ENCODE data around the gene RND3. TPM values are rescaled to one million over a fixed set of nuclear protein-coding genes. Genes with fewer than 3 reads are reported as not detected.

The RND3 gene
- polyA plus RNA-seq, 3 donors: not detected

DNA sequence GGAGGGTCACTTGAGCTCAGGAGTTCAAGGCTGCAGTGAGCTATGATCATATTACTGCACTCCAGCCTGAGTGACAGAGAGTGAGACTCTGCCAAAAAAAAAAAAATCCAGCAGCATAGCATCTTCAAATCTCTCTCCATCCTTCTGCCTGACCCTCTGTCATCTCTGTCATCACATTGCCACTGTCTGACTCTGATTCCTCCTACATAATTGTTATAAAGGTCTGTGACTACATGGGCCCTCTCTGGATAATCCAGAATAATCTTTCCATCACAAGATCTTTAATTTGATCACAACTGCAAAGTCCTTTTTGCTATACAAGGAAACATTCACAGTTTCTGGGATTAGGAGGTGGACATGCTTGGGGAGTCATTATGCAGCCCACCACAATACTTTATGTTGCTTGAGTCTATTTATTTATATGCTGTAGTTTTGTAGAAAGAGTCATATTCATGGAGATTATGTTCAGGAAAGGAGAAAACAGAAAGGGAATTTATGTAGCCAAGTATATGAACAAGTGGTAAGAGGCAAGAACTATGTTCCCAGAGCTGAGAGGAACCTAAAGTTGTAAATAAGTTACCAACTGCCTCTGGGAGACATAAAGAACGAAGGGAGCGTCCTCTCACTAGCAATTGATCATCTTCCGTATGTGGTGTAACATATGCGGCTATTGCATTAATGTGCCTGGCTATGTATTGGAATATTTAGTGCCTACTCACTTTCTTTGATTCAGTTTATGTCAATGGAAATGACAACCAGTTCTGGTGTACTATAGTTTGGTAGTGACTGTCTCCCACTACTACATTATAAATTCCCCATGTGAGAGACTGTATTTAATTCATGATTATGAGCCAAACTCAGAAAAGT lies 21.5 kb downstream of the RND3 start:
- Histone ChIP-seq H3K27me3 (ENCODE audit: control insufficient read depth in 2 of 2, insufficient read depth in 2 of 2, low read length in 2 of 2) (no peaks in the 10 kb centered on the region), H3K36me3 (replicated peaks in 1 of 2; ENCODE audit: control insufficient read depth in 1 of 2, insufficient read depth in 2 of 2, low read length in 2 of 2) (no peaks in the 10 kb centered on the region), H3K9me3 (replicated peaks in 1 of 2; ENCODE audit: control insufficient read depth in 1 of 2, insufficient read depth in 1 of 2, low read length in 2 of 2) (no peaks in the 10 kb centered on the region), H4K20me1 (ENCODE audit: insufficient read depth, low read length) (no peaks in the 10 kb centered on the region), H3K27ac (ENCODE audit: low read depth in 1 of 2, low read length in 2 of 2) (no peak overlapping the region), H3K9ac (ENCODE audit: insufficient read depth, low read length, poor library complexity, severe bottlenecking) (no peak overlapping the region), H2AFZ (ENCODE audit: insufficient read depth, low read depth, low read length, poor library complexity, severe bottlenecking) (no peak overlapping the region), H3K4me1 (ENCODE audit: control insufficient read depth in 1 of 2, insufficient read depth in 2 of 2, low read length in 2 of 2) (no peaks in the 10 kb centered on the region), H3K4me2 (replicated peaks; ENCODE audit: extremely low read depth, low read length, poor library complexity, severe bottlenecking) (no peak overlapping the region), H3K4me3 (replicated peaks in 1 of 3; ENCODE audit: low read depth in 2 of 3, low read length in 3 of 3) (no peak overlapping the region), H3K79me2 (ENCODE audit: insufficient read depth, low read length) (no peaks in the 10 kb centered on the region)
- no peak overlapping the region for H3K27ac Mint-ChIP-seq
- DNase-seq: no peak
- intact Hi-C loops (cut with micrococcal nuclease): no loop called here
- TF ChIP-seq, protein P1, sequence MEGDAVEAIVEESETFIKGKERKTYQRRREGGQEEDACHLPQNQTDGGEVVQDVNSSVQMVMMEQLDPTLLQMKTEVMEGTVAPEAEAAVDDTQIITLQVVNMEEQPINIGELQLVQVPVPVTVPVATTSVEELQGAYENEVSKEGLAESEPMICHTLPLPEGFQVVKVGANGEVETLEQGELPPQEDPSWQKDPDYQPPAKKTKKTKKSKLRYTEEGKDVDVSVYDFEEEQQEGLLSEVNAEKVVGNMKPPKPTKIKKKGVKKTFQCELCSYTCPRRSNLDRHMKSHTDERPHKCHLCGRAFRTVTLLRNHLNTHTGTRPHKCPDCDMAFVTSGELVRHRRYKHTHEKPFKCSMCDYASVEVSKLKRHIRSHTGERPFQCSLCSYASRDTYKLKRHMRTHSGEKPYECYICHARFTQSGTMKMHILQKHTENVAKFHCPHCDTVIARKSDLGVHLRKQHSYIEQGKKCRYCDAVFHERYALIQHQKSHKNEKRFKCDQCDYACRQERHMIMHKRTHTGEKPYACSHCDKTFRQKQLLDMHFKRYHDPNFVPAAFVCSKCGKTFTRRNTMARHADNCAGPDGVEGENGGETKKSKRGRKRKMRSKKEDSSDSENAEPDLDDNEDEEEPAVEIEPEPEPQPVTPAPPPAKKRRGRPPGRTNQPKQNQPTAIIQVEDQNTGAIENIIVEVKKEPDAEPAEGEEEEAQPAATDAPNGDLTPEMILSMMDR (IDR thresholded peaks at IDR 0.05): no peak
- no peak overlapping the region for H3K4me3 Mint-ChIP-seq
- H3K4me1 Mint-ChIP-seq: no peaks in the 10 kb centered on the region
- WGBS (ENCODE audit: insufficient coverage): no CpG with 5 or more reads among the region's 4 CpGs
- no peaks in the 10 kb centered on the region for H3K36me3 Mint-ChIP-seq
- peaks cover 0 to 2% (median 0%) of the 10 kb centered on the region in 3 donors for H3K27me3 Mint-ChIP-seq (ENCODE audit: low read depth in 3 of 3)
- peaks cover 0 to 1% (median 0%) of the 10 kb centered on the region in 7 donors for H3K9me3 Mint-ChIP-seq

- no peak overlapping the region for H3K4me3 ChIP-seq (replicated peaks in 1 of 3; ENCODE audit: low read depth in 2 of 3, low read length in 3 of 3)
- H4K20me1 ChIP-seq (ENCODE audit: insufficient read depth, low read length): no peaks in the 10 kb centered on the region
- WGBS (ENCODE audit: insufficient coverage): 100% methylated on average over 1 of the region's 1 CpG
- H3K27ac ChIP-seq (ENCODE audit: low read depth in 1 of 2, low read length in 2 of 2): no peak overlapping the region
- no peak overlapping the region for H3K4me3 Mint-ChIP-seq
- peaks cover 0 to 2% (median 0%) of the 10 kb centered on the region in 3 donors for H3K27me3 Mint-ChIP-seq (ENCODE audit: low read depth in 3 of 3)
- no peaks in the 10 kb centered on the region for H3K36me3 Mint-ChIP-seq
- no peaks in the 10 kb centered on the region for H3K79me2 ChIP-seq (ENCODE audit: insufficient read depth, low read length)
- no peak overlapping the region for H3K4me2 ChIP-seq (replicated peaks; ENCODE audit: extremely low read depth, low read length, poor library complexity, severe bottlenecking)
- H3K36me3 ChIP-seq (replicated peaks in 1 of 2; ENCODE audit: control insufficient read depth in 1 of 2, insufficient read depth in 2 of 2, low read length in 2 of 2): no peaks in the 10 kb centered on the region
- TF ChIP-seq, protein P1 (IDR thresholded peaks at IDR 0.05): no peak
- H3K9me3 ChIP-seq (replicated peaks in 1 of 2; ENCODE audit: control insufficient read depth in 1 of 2, insufficient read depth in 1 of 2, low read length in 2 of 2): no peaks in the 10 kb centered on the region
- intact Hi-C loops (cut with micrococcal nuclease): no loop called here
- H3K4me1 ChIP-seq (ENCODE audit: control insufficient read depth in 1 of 2, insufficient read depth in 2 of 2, low read length in 2 of 2): no peaks in the 10 kb centered on the region
- H3K9me3 Mint-ChIP-seq: peaks cover 0 to 1% (median 0%) of the 10 kb centered on the region in 7 donors
- no peaks in the 10 kb centered on the region for H3K4me1 Mint-ChIP-seq
- no peak for DNase-seq
- H2AFZ ChIP-seq (ENCODE audit: insufficient read depth, low read depth, low read length, poor library complexity, severe bottlenecking): no peak overlapping the region
- no peaks in the 10 kb centered on the region for H3K27me3 ChIP-seq (ENCODE audit: control insufficient read depth in 2 of 2, insufficient read depth in 2 of 2, low read length in 2 of 2)
- no peak overlapping the region for H3K9ac ChIP-seq (ENCODE audit: insufficient read depth, low read length, poor library complexity, severe bottlenecking)
- H3K27ac Mint-ChIP-seq: no peak overlapping the region
Measured at GRCh38 chr2:150464986-150465385, 22.5 kb downstream of the RND3 start.
